Measurements from ENCODE around the gene ZNF786.
"Not testable (repeated sequence)": the region's sequence is repeated elsewhere in the genome, so short reads cannot be mapped to it uniquely, and the experiment has no call there.

The ZNF786 gene

GRCh38 chr7:149071641-149072437, 18.7 kb downstream of the ZNF786 start:
- H3K36me3 ChIP-seq (ENCODE audit: insufficient read depth, low read length), result peaks cover 58% of the 10 kb centered on the region

GRCh38 chr7:149071182-149071635, 19.3 kb downstream of the ZNF786 start:
- Histone ChIP-seq H3K9me3 (ENCODE audit: low read length) (no peaks in the 10 kb centered on the region), H2AFZ (ENCODE audit: low read depth, low read length) (no peak overlapping the region), H3K36me3 (ENCODE audit: insufficient read depth, low read length) (peaks cover 54% of the 10 kb centered on the region), H3K4me1 (ENCODE audit: insufficient read depth, low read length) (no peaks in the 10 kb centered on the region), H3K27me3 (ENCODE audit: insufficient read depth, low read length) (no peaks in the 10 kb centered on the region), H3K4me3 (ENCODE audit: low read length) (no peak overlapping the region)

More at GRCh38 chr7:149071641-149072437, 18.7 kb downstream of the ZNF786 start:
- H3K4me1 ChIP-seq (ENCODE audit: insufficient read depth, low read length), result no peaks in the 10 kb centered on the region
- H3K4me3 ChIP-seq (ENCODE audit: low read length), result no peak overlapping the region
- no peaks in the 10 kb centered on the region for H3K9me3 ChIP-seq (ENCODE audit: low read length)
- no peak overlapping the region for H2AFZ ChIP-seq (ENCODE audit: low read depth, low read length)
- H3K27me3 ChIP-seq (ENCODE audit: insufficient read depth, low read length), result no peaks in the 10 kb centered on the region

- Histone ChIP-seq H3K4me1 (ENCODE audit: insufficient read depth, low read length) (no peaks in the 10 kb centered on the region), H3K36me3 (ENCODE audit: insufficient read depth, low read length) (peaks cover 54% of the 10 kb centered on the region), H3K9me3 (ENCODE audit: low read length) (no peaks in the 10 kb centered on the region), H2AFZ (ENCODE audit: low read depth, low read length) (no peak overlapping the region), H3K27me3 (ENCODE audit: insufficient read depth, low read length) (no peaks in the 10 kb centered on the region), H3K4me3 (ENCODE audit: low read length) (no peak overlapping the region)
Measured at GRCh38 chr7:149070372-149071125, 20.0 kb downstream of the ZNF786 start.

GRCh38 chr7:149067869-149068268, 22.6 kb downstream of the ZNF786 start:
- H3K27me3 ChIP-seq (ENCODE audit: insufficient read depth, low read length), result no peaks in the 10 kb centered on the region
- H3K36me3 ChIP-seq (ENCODE audit: insufficient read depth, low read length), result peaks cover 40% of the 10 kb centered on the region
- no peaks in the 10 kb centered on the region for H3K4me1 ChIP-seq (ENCODE audit: insufficient read depth, low read length)

GRCh38 chr7:149063476-149063875, 27.0 kb downstream of the ZNF786 start:
- Histone ChIP-seq H2AFZ (ENCODE audit: low read depth, low read length) (no peak overlapping the region), H3K4me1 (ENCODE audit: insufficient read depth, low read length) (no peaks in the 10 kb centered on the region), H3K36me3 (ENCODE audit: insufficient read depth, low read length) (peaks cover 7% of the 10 kb centered on the region), H3K4me3 (ENCODE audit: low read length) (no peak overlapping the region), H3K27me3 (ENCODE audit: insufficient read depth, low read length) (no peaks in the 10 kb centered on the region), H3K9me3 (ENCODE audit: low read length) (no peaks in the 10 kb centered on the region)

More at GRCh38 chr7:149067869-149068268, 22.6 kb downstream of the ZNF786 start:
- Histone ChIP-seq H3K4me3 (ENCODE audit: low read length) (no peak overlapping the region), H2AFZ (ENCODE audit: low read depth, low read length) (no peak overlapping the region), H3K9me3 (ENCODE audit: low read length) (no peaks in the 10 kb centered on the region)

GRCh38 chr7:149062217-149062899, 28.2 kb downstream of the ZNF786 start:
- H3K36me3 ChIP-seq (ENCODE audit: insufficient read depth, low read length); H3K4me1 ChIP-seq (ENCODE audit: insufficient read depth, low read length); H3K4me3 ChIP-seq (ENCODE audit: low read length); H2AFZ ChIP-seq (ENCODE audit: low read depth, low read length); H3K9me3 ChIP-seq (ENCODE audit: low read length); H3K27me3 ChIP-seq (ENCODE audit: insufficient read depth, low read length): not testable (repeated sequence)

GRCh38 chr7:149060156-149060555, 30.4 kb downstream of the ZNF786 start:
- no peaks in the 10 kb centered on the region for H3K4me1 ChIP-seq (ENCODE audit: insufficient read depth, low read length)
- no peaks in the 10 kb centered on the region for H3K9me3 ChIP-seq (ENCODE audit: low read length)
- H3K4me3 ChIP-seq (ENCODE audit: low read length), result no peak overlapping the region
- no peaks in the 10 kb centered on the region for H3K36me3 ChIP-seq (ENCODE audit: insufficient read depth, low read length)
- no peaks in the 10 kb centered on the region for H3K27me3 ChIP-seq (ENCODE audit: insufficient read depth, low read length)
- no peak overlapping the region for H2AFZ ChIP-seq (ENCODE audit: low read depth, low read length)

- H3K36me3 ChIP-seq (ENCODE audit: insufficient read depth, low read length), result no peaks in the 10 kb centered on the region
- H3K9me3 ChIP-seq (ENCODE audit: low read length), result peaks cover 2% of the 10 kb centered on the region
- H2AFZ ChIP-seq (ENCODE audit: low read depth, low read length), result no peak overlapping the region
- no peak overlapping the region for H3K4me3 ChIP-seq (ENCODE audit: low read length)
- no peaks in the 10 kb centered on the region for H3K27me3 ChIP-seq (ENCODE audit: insufficient read depth, low read length)
- H3K4me1 ChIP-seq (ENCODE audit: insufficient read depth, low read length), result no peaks in the 10 kb centered on the region
Measured at GRCh38 chr7:149053885-149054284, 36.6 kb downstream of the ZNF786 start.

GRCh38 chr7:149053384-149053783, 37.1 kb downstream of the ZNF786 start:
- no peaks in the 10 kb centered on the region for H3K4me1 ChIP-seq (ENCODE audit: insufficient read depth, low read length)
- peaks cover 2% of the 10 kb centered on the region for H3K9me3 ChIP-seq (ENCODE audit: low read length)
- no peaks in the 10 kb centered on the region for H3K27me3 ChIP-seq (ENCODE audit: insufficient read depth, low read length)
- H3K4me3 ChIP-seq (ENCODE audit: low read length), result no peak overlapping the region
- no peaks in the 10 kb centered on the region for H3K36me3 ChIP-seq (ENCODE audit: insufficient read depth, low read length)
- H2AFZ ChIP-seq (ENCODE audit: low read depth, low read length), result no peak overlapping the region

GRCh38 chr7:149050941-149051340, 39.6 kb downstream of the ZNF786 start:
- Histone ChIP-seq H3K27me3 (ENCODE audit: insufficient read depth, low read length) (no peaks in the 10 kb centered on the region), H3K4me3 (ENCODE audit: low read length) (no peak overlapping the region)

GRCh38 chr7:149048805-149049204, 41.7 kb downstream of the ZNF786 start:
- Histone ChIP-seq H3K4me1 (ENCODE audit: insufficient read depth, low read length) (no peaks in the 10 kb centered on the region), H2AFZ (ENCODE audit: low read depth, low read length) (no peak overlapping the region), H3K9me3 (ENCODE audit: low read length) (no peaks in the 10 kb centered on the region), H3K4me3 (ENCODE audit: low read length) (no peak overlapping the region), H3K36me3 (ENCODE audit: insufficient read depth, low read length) (no peaks in the 10 kb centered on the region), H3K27me3 (ENCODE audit: insufficient read depth, low read length) (no peaks in the 10 kb centered on the region)

More at GRCh38 chr7:149050941-149051340, 39.6 kb downstream of the ZNF786 start:
- Histone ChIP-seq H2AFZ (ENCODE audit: low read depth, low read length) (no peak overlapping the region), H3K4me1 (ENCODE audit: insufficient read depth, low read length) (no peaks in the 10 kb centered on the region), H3K36me3 (ENCODE audit: insufficient read depth, low read length) (no peaks in the 10 kb centered on the region), H3K9me3 (ENCODE audit: low read length) (peaks cover 2% of the 10 kb centered on the region)

- Histone ChIP-seq H3K4me3 (ENCODE audit: low read length) (no peak overlapping the region), H3K4me1 (ENCODE audit: insufficient read depth, low read length) (no peaks in the 10 kb centered on the region), H3K36me3 (ENCODE audit: insufficient read depth, low read length) (no peaks in the 10 kb centered on the region), H3K9me3 (ENCODE audit: low read length) (no peaks in the 10 kb centered on the region), H2AFZ (ENCODE audit: low read depth, low read length) (no peak overlapping the region), H3K27me3 (ENCODE audit: insufficient read depth, low read length) (no peaks in the 10 kb centered on the region)
Measured at GRCh38 chr7:149046416-149046815, 44.1 kb downstream of the ZNF786 start.

- Histone ChIP-seq H3K9me3 (ENCODE audit: low read length) (no peaks in the 10 kb centered on the region), H3K4me1 (ENCODE audit: insufficient read depth, low read length) (no peaks in the 10 kb centered on the region), H2AFZ (ENCODE audit: low read depth, low read length) (no peak overlapping the region), H3K27me3 (ENCODE audit: insufficient read depth, low read length) (no peaks in the 10 kb centered on the region), H3K36me3 (ENCODE audit: insufficient read depth, low read length) (no peaks in the 10 kb centered on the region), H3K4me3 (ENCODE audit: low read length) (no peak overlapping the region)
Measured at GRCh38 chr7:149043936-149044335, 46.6 kb downstream of the ZNF786 start.

Data from neuron (in vitro differentiated cells).